Tongue (tissue), 3 donors: ENCODE data around the gene FSTL4. TPM values are rescaled to one million over a fixed set of nuclear protein-coding genes. Genes with fewer than 3 reads are reported as not detected.

ENCODE experiments used
- DNase-seq: peaks from one replicate; pipeline ENCODE4 v3.0.0-alpha.2; 2015
- small RNA-seq: library from RNA; depleted of rRNA; stranded (forward); fragments of <200 nt; gene quantifications from one replicate; pipeline ENCODE3, GENCODE V24; 2014; ENCODE audit warnings: low replicate concordance
- total RNA-seq: library from RNA; depleted of rRNA; stranded (reverse); fragments of >200 nt; gene quantifications from one replicate; pipeline ENCODE4 v1.2.3, GENCODE V29; 2014

The FSTL4 gene
- total RNA-seq, 1 donor from 2014 or later, result 0.51 TPM

DNA sequence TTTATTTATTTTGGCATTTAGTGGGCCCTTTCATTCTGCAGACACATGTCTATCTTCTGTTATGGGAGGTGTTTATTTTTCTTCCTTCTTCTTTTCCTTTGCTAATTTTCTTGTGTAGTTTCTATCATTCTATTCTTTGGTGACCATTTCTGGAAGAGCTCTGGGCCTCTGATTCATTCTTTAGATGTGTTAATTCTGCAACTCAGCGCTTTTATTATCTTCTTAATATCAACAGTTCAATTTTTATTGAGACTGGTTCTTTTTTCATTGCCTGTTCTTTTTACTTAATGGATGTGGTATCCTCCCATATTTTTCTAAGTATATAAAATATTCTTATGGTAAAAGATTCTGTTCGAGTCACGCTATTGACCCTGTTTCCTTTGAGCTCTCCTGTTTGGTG lies 448.5 kb downstream of the FSTL4 start:
- DNase-seq, result no peak

DNA sequence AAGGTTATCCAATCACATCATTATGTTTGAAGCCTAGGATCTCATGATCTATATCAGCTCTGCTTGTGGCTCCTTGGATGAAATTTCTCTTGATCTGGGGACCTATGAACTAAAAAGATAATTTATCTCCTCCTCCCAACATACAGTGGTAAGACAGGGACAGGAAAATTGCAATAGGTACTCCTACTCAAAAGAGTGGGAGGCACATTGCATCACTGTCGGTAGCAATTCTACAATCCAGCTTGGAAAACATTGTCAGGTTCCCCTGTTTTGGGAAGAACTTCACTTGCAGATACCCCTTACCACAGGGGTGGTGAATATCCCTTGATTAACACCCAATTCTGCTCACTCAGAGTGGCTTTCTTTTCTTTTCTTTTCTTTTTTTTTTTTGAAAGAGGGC lies 452.8 kb downstream of the FSTL4 start:
- no peak for DNase-seq

DNA sequence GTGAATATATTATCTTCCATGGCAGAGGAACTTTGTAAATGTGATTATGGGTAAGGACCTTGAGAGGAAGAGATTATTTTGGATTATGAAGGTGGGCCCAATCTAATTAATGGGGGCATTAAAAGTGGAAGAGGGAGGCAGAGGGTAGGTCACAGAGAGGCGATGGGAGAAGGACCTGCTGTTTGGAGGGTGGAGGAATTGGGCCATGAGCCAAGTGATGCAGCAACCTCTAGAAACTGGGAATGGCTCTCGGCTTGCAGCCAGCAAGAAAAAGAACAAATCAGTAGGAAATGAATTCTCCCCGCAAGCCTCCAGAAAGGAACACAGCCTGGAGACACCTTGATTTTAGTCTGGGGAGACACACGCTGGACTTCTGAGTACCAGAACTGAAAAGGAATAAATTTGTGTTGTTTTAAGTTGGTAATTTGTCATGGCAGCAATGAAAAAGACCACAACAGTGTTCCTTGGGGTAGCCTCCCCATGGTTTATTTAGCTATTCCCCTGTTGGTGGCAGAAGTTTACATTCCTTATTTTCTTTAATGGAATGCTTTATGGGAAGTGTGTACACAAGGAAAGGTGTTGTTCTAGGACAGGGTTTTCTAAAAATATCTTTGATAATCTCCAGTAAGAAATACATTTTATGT lies 456.9 kb downstream of the FSTL4 start:
- DNase-seq, result no peak

DNA sequence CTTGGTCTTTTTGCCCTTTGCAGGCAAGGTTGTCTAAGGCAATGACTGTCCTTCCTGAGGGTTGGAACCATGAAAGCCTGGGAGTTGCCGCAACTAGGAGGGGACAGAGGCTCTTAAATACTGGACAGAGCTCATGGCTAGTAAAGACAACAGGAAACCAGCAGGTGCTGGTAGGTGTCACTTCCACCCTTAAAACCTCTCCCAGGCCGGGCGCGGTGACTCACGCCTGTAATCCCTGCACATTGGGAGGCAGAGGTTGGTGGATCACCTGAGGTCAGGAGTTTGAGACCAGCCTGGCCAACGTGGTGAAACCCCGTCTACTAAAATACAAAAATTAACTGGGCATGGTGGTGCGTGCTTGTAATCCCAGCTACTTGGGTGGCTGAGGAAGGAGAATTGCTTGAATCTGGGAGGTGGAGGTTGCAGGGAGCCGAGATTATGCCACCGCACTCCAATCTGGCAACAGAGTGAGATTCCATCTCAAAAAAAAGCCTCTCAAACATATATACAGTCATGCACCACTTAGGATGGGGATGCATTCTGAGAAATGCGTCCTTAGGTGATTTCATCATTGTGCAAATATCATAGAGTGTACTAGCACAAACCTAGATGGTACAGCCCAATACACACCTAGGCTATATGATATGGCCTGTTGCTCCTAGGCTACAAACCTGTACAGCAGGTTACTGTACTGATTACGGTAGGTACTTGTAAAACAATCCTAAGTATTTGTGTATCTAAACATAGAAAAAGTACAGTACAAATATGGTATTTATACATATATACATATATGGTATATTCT lies 457.9 kb downstream of the FSTL4 start:
- DNase-seq, result no peak

DNA sequence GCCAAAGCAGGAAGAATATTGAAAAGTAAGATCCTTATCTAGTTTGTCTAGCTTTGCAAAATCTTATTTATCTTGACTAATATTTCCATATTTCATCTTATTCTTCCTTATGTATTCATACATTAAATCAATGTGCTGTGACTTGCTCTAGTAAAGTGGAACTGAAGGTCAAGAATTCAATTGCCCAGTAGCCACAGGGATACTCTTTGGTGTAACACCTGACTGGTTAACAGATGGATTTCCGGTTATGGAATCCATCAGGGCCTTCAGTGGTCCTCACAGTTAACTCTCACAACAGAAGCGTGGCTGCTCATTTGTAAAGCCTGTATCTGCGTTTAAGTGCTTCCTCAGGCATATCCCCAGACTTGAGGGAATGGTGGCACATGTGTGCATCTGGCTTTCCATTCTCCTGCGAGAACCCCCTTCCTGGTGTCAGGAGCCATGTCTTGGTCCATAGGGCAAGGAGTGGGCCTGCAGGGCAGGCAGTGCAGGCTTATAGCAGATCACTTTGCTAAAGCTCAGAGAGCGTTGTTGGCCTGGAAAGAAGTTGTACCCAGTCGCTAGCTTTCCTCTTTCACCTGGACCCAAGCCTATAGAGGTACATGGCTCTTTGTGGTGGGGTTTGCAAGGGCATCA lies 461.3 kb downstream of the FSTL4 start:
- DNase-seq, result no peak

DNA sequence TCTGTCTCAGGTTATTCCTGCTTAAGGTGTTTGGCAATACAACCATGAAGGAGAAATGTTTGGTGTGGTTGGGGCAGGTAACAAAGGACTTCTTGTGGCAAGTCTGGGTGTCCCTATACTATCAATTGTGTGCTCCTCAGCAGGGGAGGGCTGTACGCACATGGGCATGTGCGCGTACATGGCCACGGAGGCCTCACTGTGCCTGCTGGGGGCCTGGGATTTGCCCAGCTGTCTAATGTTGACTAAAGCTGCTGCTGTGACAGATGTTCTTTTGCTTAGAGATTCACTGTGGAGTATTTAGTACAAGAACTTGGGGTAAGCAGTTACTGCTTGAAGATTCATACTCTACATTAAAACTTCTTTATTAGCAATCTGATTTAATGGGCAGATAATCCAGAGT lies 463.0 kb downstream of the FSTL4 start:
- peak; percentile 77 for DNase-seq

DNA sequence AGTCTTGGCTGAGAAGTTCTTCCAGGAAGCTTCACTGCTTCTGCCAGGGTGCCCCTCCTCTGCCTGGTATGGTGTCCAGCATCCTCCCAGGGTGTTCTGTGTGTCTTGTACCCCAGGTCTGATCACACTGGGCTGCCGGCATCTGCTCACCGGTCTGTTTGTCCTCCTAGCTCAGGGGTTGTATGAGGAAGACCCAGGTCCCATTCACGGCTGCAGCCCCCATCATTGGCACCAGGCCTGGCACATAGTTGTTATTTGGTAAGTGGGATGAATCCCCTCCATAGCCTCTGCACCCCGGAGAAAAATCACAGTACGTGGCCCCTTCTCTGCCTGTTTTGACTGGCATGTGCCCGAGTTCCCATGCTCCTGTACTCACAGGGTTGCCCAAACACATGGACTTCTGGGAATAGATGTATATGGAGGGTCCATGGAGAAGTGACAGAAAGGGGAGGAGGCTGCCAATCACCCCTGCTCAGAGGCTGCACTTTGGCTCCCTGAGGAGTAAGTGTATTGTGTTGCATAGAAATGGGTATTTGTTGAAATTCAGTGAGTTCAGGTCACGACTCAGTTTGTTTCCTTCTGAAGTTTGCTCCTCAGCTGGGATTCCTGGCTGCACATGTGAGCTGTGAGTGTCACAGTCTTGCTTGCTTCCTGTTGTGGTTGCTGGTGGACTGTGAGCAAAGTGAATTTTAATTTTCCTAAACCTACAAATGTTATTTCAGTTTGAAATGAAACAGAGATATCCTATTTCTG lies 464.4 kb downstream of the FSTL4 start:
- no peak for DNase-seq

DNA sequence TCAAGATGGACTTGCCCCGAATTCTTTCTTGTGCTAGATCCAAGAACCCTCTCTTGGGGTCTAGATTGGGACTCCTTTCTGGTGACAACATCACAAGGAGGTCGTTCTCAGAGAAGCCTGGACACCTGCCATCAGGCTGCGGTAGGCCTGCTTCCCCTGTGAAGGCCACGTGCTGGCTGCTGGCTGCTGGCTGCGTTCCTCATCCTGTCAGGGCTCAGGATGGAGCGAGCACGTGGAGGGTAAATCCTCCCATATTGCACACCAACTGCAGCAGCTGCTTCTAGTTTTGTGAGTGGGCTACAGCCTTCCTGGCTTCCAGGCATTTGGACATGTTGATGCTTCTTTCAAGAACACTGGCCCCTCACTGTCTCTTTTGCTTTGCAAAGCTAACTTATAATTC lies 464.9 kb downstream of the FSTL4 start:
- peak; percentile 87 for DNase-seq

Small RNA genes within 50 kb of the gene (small RNA-seq; reads per million reads assigned to genes)
- gene MIR1289-2, result not detected
